ENCODE measurements around the gene AKTIP.

Gene AKTIP

GRCh38 chr16:53476867-53477266 lies 26.1 kb downstream of the AKTIP start:
- DNase-seq = no peak

GRCh38 chr16:53465606-53466280 lies 37.3 kb downstream of the AKTIP start:
- DNase-seq = no peak

GRCh38 chr16:53458635-53459034 lies 44.4 kb downstream of the AKTIP start:
- no peak for DNase-seq

GRCh38 chr16:53457670-53458069 lies 45.3 kb downstream of the AKTIP start:
- no peak for DNase-seq

- no peak for DNase-seq
These were observed 46.4 kb downstream of the AKTIP start for GRCh38 chr16:53456625-53457024.

GRCh38 chr16:53453928-53454327 lies 49.1 kb downstream of the AKTIP start:
- DNase-seq = no peak

GRCh38 chr16:53449816-53450517 lies 53.0 kb downstream of the AKTIP start:
- no peak for DNase-seq

GRCh38 chr16:53446090-53446489 lies 56.9 kb downstream of the AKTIP start:
- no peak for DNase-seq

GRCh38 chr16:53445534-53445933 lies 57.5 kb downstream of the AKTIP start:
- no peak for DNase-seq
